IPS-18a (cell line): ENCODE measurements around the gene SPATA13.
"Not testable (repeated sequence)": the region's sequence is repeated elsewhere in the genome, so short reads cannot be mapped to it uniquely, and the experiment has no call there.

Experiments used
- H3K27ac ChIP-seq: one replicate; pipeline ENCODE4 v1.5.1; 2013; ENCODE audit warnings: low read length
- H3K27me3 ChIP-seq: one replicate; pipeline ENCODE4 v1.6.1; 2013; ENCODE audit warnings: mild to moderate bottlenecking, low read length; ENCODE audit not compliant: control insufficient read depth, insufficient read depth
- H3K36me3 ChIP-seq: one replicate; pipeline ENCODE4 v1.6.1; 2013; ENCODE audit warnings: low read depth, low read length; ENCODE audit not compliant: control insufficient read depth
- H3K4me1 ChIP-seq: one replicate; pipeline ENCODE4 v1.6.1; 2013; ENCODE audit warnings: low read depth, low read length; ENCODE audit not compliant: control insufficient read depth
- H3K4me3 ChIP-seq: one replicate; pipeline ENCODE4 v1.5.1; 2013; ENCODE audit warnings: low read length
- H3K9ac ChIP-seq: one replicate; pipeline ENCODE4 v1.6.1; 2013; ENCODE audit warnings: mild to moderate bottlenecking, low read length, moderate library complexity
- H3K9me3 ChIP-seq: one replicate; pipeline ENCODE4 v1.6.1; 2013; ENCODE audit warnings: low read depth, low read length; ENCODE audit not compliant: control insufficient read depth

Gene SPATA13

GRCh38 chr13:24207841-24208667 lies 47.5 kb downstream of the SPATA13 start:
- Histone ChIP-seq H3K36me3 (no peaks in the 10 kb centered on the region), H3K9ac (no peak overlapping the region), H3K9me3 (no peaks in the 10 kb centered on the region), H3K27ac (no peak overlapping the region), H3K4me1 (peaks cover 5% of the 10 kb centered on the region), H3K27me3 (no peaks in the 10 kb centered on the region), H3K4me3 (no peak overlapping the region)

DNA sequence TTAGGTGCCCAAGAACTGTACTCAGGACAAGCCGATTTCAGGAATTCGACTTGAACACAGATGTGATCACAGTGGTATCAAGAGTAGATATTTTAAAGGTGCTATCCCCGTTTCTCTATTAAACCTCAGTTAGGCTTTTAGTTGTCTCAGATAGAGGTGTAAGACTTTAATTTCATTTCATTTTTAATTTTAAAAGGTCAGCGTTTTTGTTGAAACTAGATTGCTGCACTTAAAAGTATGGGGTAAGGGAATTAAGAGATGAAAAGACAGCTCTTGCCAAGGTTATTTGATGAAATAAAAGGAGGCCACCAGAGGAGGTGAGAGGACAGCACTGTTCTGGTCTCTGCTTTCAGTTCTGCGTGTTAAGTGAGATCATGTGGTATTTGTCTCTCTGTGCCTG lies 48.6 kb downstream of the SPATA13 start:
- Histone ChIP-seq H3K4me3 (no peak overlapping the region), H3K9me3 (no peaks in the 10 kb centered on the region), H3K9ac (no peak overlapping the region), H3K4me1 (peaks cover 5% of the 10 kb centered on the region), H3K27me3 (no peaks in the 10 kb centered on the region), H3K27ac (no peak overlapping the region), H3K36me3 (no peaks in the 10 kb centered on the region)

DNA sequence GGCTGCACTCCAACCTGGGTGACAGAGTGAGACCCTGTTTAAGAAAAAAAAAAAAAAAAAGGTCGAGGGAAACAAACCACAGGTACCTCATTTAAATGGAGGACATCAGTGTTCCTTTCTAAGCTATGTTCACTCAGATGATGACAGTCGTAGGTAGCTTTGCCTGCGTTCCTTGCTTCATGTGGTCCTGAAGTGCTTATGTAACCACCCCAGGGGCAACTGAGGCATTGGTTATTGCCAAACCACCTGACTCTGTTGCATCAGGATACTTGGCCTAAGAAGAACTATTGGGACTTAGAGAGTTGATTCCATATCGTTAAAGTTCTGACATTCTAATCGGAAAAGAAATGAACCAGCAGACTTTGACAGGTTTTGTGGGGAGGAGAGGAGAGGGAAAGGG lies 51.7 kb downstream of the SPATA13 start:
- H3K9ac ChIP-seq: no peak overlapping the region
- H3K4me1 ChIP-seq: peaks cover 5% of the 10 kb centered on the region
- H3K9me3 ChIP-seq: no peaks in the 10 kb centered on the region
- H3K36me3 ChIP-seq: no peaks in the 10 kb centered on the region
- no peak overlapping the region for H3K4me3 ChIP-seq
- H3K27me3 ChIP-seq: no peaks in the 10 kb centered on the region
- H3K27ac ChIP-seq: no peak overlapping the region

DNA sequence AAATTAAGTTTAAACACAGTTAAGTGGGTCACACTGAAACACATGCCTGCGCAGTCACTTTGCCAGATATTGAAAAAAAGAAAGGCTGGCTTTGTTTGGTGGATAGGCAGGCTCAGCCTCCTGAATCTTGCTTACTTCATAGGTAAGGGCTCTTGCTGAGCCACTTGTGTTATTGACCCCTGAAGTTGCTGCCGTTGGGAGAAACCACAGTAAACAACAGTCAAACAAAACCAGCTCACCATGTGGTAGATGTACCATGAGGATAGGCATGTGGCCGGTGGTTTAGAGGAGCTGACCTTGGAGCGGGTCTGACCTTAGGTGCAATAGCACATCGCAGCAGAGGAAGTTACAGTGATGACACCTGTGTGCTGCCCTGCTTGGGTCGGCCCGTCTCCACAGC lies 52.2 kb downstream of the SPATA13 start:
- H3K4me1 ChIP-seq: peaks cover 6% of the 10 kb centered on the region
- H3K9me3 ChIP-seq: no peaks in the 10 kb centered on the region
- no peak overlapping the region for H3K9ac ChIP-seq
- H3K4me3 ChIP-seq: no peak overlapping the region
- H3K27me3 ChIP-seq: no peaks in the 10 kb centered on the region
- no peaks in the 10 kb centered on the region for H3K36me3 ChIP-seq
- H3K27ac ChIP-seq: no peak overlapping the region

DNA sequence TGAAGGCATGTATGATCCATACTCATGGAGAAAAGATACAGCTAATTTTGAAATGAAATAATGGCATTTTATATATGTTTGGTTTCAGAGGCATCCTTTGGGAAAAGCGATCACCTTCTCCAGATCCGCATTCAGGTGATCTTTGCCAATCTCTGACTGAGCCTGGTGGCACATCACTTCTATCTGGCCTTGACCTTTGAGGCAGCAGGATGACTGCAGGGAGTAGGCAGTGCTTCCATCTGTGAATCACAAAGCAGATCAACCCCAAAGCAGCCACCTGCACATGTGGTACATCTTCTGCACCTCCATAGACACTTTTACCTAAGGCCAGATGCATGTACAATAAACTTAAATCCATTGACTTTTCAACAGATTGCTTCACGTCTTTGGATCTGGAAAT lies 53.4 kb downstream of the SPATA13 start:
- peaks cover 15% of the 10 kb centered on the region for H3K4me1 ChIP-seq
- no peaks in the 10 kb centered on the region for H3K27me3 ChIP-seq
- no peaks in the 10 kb centered on the region for H3K36me3 ChIP-seq
- no peak overlapping the region for H3K4me3 ChIP-seq
- H3K9me3 ChIP-seq: no peaks in the 10 kb centered on the region
- no peak overlapping the region for H3K9ac ChIP-seq
- no peak overlapping the region for H3K27ac ChIP-seq

DNA sequence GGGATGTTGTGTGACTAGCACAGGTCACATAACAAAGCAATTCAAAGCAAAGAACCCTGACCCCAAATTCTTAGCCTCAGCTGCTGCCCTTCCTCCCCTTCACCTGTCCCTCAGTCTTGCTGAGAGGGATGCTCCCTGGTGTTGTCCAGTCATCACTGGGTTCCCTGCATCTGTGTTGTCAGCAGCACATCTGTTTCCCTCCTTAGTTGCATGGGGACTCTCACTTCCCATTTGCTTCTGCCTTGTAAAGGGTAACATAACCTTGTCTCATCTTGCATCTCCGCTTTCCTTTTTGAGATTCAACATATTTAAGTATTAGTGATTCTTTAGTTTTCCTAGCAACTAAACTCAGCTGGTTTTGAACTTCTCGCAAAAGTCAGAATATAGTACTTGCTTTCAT lies 54.0 kb downstream of the SPATA13 start:
- H3K4me1 ChIP-seq: peaks cover 21% of the 10 kb centered on the region
- no peak overlapping the region for H3K4me3 ChIP-seq

GRCh38 chr13:24215126-24215525 lies 54.6 kb downstream of the SPATA13 start:
- no peaks in the 10 kb centered on the region for H3K27me3 ChIP-seq
- H3K27ac ChIP-seq: no peak overlapping the region
- H3K4me1 ChIP-seq: peaks cover 25% of the 10 kb centered on the region
- H3K36me3 ChIP-seq: no peaks in the 10 kb centered on the region
- no peak overlapping the region for H3K4me3 ChIP-seq
- H3K9ac ChIP-seq: no peak overlapping the region
- no peaks in the 10 kb centered on the region for H3K9me3 ChIP-seq

More for the DNA sequence above, 54.0 kb downstream of the SPATA13 start:
- H3K27ac ChIP-seq: no peak overlapping the region
- H3K9ac ChIP-seq: no peak overlapping the region
- no peaks in the 10 kb centered on the region for H3K9me3 ChIP-seq
- no peaks in the 10 kb centered on the region for H3K27me3 ChIP-seq
- H3K36me3 ChIP-seq: no peaks in the 10 kb centered on the region

DNA sequence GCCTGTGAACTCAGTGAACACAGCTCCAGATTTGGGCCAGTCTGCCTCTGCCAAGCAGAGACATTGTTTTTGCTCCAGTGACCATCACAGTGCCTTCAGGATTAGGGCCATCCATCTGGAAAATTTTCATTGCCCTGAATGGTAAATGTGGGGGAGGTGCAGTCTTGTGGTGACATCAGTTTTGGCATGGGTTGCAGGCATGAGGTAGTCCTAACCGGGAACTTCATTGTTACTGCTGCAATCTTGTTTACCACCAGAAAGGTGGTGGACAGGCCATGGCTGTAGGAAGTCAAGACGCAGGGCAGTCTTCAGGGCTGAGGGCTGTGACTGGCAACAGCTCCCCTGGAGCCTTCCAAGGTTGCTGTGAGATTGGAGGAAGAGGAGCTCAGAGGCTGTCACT lies 55.2 kb downstream of the SPATA13 start:
- Histone ChIP-seq H3K27ac (no peak overlapping the region), H3K4me3 (no peak overlapping the region), H3K9me3 (no peaks in the 10 kb centered on the region), H3K36me3 (no peaks in the 10 kb centered on the region), H3K27me3 (no peaks in the 10 kb centered on the region), H3K4me1 (peaks cover 25% of the 10 kb centered on the region), H3K9ac (no peak overlapping the region)

GRCh38 chr13:24216176-24216575 lies 55.7 kb downstream of the SPATA13 start:
- Histone ChIP-seq H3K9ac (no peak overlapping the region), H3K27ac (no peak overlapping the region), H3K36me3 (no peaks in the 10 kb centered on the region), H3K4me1 (peaks cover 25% of the 10 kb centered on the region), H3K4me3 (no peak overlapping the region), H3K27me3 (no peaks in the 10 kb centered on the region), H3K9me3 (no peaks in the 10 kb centered on the region)

DNA sequence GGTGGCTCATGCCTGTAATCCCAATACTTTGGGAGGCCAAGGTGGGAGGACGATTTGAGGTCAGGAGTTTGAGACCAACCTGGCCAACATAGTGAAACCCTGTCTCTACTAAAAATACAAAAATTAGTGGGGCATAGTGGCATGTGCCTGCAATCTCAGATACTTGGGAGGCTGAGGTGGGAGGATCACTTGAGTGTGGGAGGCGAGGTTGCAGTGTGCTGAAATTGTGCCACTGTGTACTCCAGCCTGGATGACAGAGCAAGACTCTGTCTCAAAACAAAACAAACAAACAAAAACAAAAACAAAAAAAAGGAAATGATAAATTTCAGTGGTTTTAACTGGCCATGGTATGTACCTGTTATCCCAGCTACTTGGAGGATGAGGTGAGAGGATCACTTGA lies 56.3 kb downstream of the SPATA13 start:
- not testable (repeated sequence) for H3K36me3 ChIP-seq, H3K9ac ChIP-seq, H3K27ac ChIP-seq, H3K27me3 ChIP-seq, H3K4me3 ChIP-seq, H3K9me3 ChIP-seq
- peaks cover 25% of the 10 kb centered on the region for H3K4me1 ChIP-seq

DNA sequence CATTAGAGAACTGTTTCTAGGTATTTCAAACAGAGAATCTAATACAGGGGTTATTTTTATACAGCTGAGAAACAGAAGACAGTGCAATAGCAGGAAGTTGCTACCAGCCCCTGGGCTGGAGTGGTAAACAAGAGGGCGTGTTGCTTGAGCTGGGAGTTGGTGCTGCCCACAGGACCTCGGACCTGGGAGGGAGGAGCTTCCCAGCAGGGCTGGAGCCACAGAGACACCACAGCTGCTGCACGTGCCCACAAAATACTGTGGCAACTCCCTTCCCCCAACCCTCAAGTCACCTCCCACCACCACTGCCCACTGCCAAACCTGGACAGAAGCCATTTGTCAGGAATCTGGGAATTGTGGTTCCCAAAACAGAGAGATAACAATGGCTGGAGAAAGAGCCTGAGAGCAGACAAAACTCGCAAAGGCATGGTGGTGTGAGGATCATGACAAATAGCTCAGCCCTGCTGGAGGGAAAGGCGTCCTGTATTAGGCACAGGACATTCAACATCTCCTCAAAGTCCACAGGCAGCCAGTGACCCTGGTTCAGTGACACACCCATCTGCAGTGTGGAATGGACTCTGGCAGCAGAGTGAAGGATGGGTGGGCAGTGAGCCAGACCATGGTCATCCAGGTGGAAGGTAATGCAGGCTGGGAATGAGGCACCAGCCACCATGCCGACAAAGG lies 57.2 kb downstream of the SPATA13 start:
- Histone ChIP-seq H3K9ac (no peak overlapping the region), H3K36me3 (no peaks in the 10 kb centered on the region), H3K27me3 (no peaks in the 10 kb centered on the region), H3K9me3 (no peaks in the 10 kb centered on the region), H3K4me3 (no peak overlapping the region), H3K27ac (no peak overlapping the region), H3K4me1 (peaks cover 21% of the 10 kb centered on the region)

GRCh38 chr13:24218338-24218737 lies 57.8 kb downstream of the SPATA13 start:
- Histone ChIP-seq H3K9me3 (no peaks in the 10 kb centered on the region), H3K4me3 (no peak overlapping the region), H3K36me3 (peaks cover 2% of the 10 kb centered on the region), H3K27ac (no peak overlapping the region), H3K4me1 (peaks cover 21% of the 10 kb centered on the region), H3K9ac (no peak overlapping the region), H3K27me3 (no peaks in the 10 kb centered on the region)
